Endothelial cell of umbilical vein (primary cell): ENCODE results near the gene GIGYF2. TPM values are rescaled to one million over a fixed set of nuclear protein-coding genes. Genes with fewer than 3 reads are reported as not detected.

ENCODE experiments used
- BruUV-seq: library from RNA; stranded (reverse); fragments of 400-500 nt; replicated peaks from 2 replicates; lab custom pipeline; 2021; lab: Mats Ljungman, UMichigan
- CTCF ChIA-PET: fragments of 300-600, 350-600 bp; sonication (Branson Sonifier 250); formaldehyde crosslinking; loops from one replicate; lab custom pipeline; 2021; ENCODE audit warnings: antibody characterized with exemption, inconsistent platforms; lab: Charles Lee
- POLR2A ChIA-PET: fragments of 300-600, 350-600 bp; sonication (Branson Sonifier 250); formaldehyde crosslinking; loops from one replicate; lab custom pipeline; 2021; ENCODE audit warnings: antibody characterized with exemption, inconsistent platforms; lab: Charles Lee
- DNase-seq: peaks from one replicate; pipeline ENCODE4 v3.0.0-alpha.2; 2011; ENCODE audit warnings: low read depth, low spot score
- FAIRE-seq: peaks from 2 replicates; lab custom pipeline; 2011; peaks lifted over from hg19 to GRCh38; lab: Jason Lieb, UNC
- H2AFZ ChIP-seq: 2 replicates; pipeline ENCODE4 v1.6.0; 2012; ENCODE audit warnings: low read depth, low read length, control low read depth, inconsistent platforms
- H3K27ac ChIP-seq: 2 replicates; pipeline ENCODE4 v1.5.1; 2011; ENCODE audit warnings: low read depth, mild to moderate bottlenecking, control low read depth, low read length, moderate library complexity; ENCODE audit not compliant: insufficient read depth
- H3K27me3 ChIP-seq, 2 experiments: 2 replicates each; pipeline versions ENCODE4 v1.6.0 to v1.6.1; 2011; ENCODE audit warnings: low read length in 2 of 2, mixed read lengths in 1 of 2; ENCODE audit not compliant: control insufficient read depth in 2 of 2, insufficient read depth in 2 of 2
- H3K36me3 ChIP-seq, 2 experiments: 2 replicates in 1 of 2; 3 replicates in 1 of 2; pipeline ENCODE4 v1.5.1; 2011; ENCODE audit warnings: low read length in 2 of 2, mild to moderate bottlenecking in 1 of 2, moderate library complexity in 1 of 2; ENCODE audit not compliant: control insufficient read depth in 2 of 2, insufficient read depth in 2 of 2; ENCODE audit errors: extremely low read depth in 1 of 2
- H3K4me1 ChIP-seq: 3 replicates; pipeline ENCODE4 v1.5.1; 2011; ENCODE audit warnings: mild to moderate bottlenecking, low read length; ENCODE audit not compliant: control insufficient read depth, insufficient read depth; ENCODE audit errors: extremely low read depth
- H3K4me2 ChIP-seq: 2 replicates; pipeline ENCODE4 v1.6.1; 2011; ENCODE audit warnings: low read length, control low read depth, mixed read lengths; ENCODE audit not compliant: insufficient read depth
- H3K4me3 ChIP-seq, 3 experiments: fragments of 200-600 bp in 1 of 3; sonication (generic), shearing (Covaris generic) in 1 of 3; replicated peaks in 1 of 3; 2 replicates each; pipeline ENCODE4 v1.5.1; 2011 to 2016; ENCODE audit warnings: control low read depth in 3 of 3, low read length in 3 of 3, mild to moderate bottlenecking in 2 of 3, inconsistent platforms in 1 of 3, low read depth in 1 of 3, moderate library complexity in 1 of 3; ENCODE audit not compliant: insufficient read depth in 1 of 3
- H3K79me2 ChIP-seq: 2 replicates; pipeline ENCODE4 v1.6.0; 2012; ENCODE audit warnings: low read length, inconsistent platforms; ENCODE audit not compliant: control insufficient read depth, insufficient read depth
- H3K9ac ChIP-seq: replicated peaks from 2 replicates; pipeline ENCODE3; 2011; ENCODE audit warnings: low read length, control low read depth; ENCODE audit not compliant: insufficient read depth; ENCODE audit errors: extremely low read depth
- H3K9me1 ChIP-seq: replicated peaks from 3 replicates; pipeline ENCODE4 v1.6.0; 2011; ENCODE audit warnings: mild to moderate bottlenecking, low read length; ENCODE audit not compliant: control insufficient read depth, insufficient read depth; ENCODE audit errors: extremely low read depth
- H3K9me3 ChIP-seq: replicated peaks from 2 replicates; pipeline ENCODE4 v1.5.1; 2012; ENCODE audit warnings: low read length, inconsistent platforms; ENCODE audit not compliant: control insufficient read depth, insufficient read depth
- H4K20me1 ChIP-seq: replicated peaks from 2 replicates; pipeline ENCODE3; 2011; ENCODE audit warnings: mild to moderate bottlenecking, low read length; ENCODE audit not compliant: control insufficient read depth, insufficient read depth; ENCODE audit errors: extremely low read depth
- EZH2 ChIP-seq: IDR thresholded peaks from 2 replicates; pipeline ENCODE4 v1.6.1; 2012; ENCODE audit warnings: borderline replicate concordance, low read depth, mild to moderate bottlenecking, moderate library complexity, low read length, inconsistent platforms; ENCODE audit not compliant: severe bottlenecking
- FOS ChIP-seq: IDR thresholded peaks from 2 replicates; pipeline ENCODE4 v1.6.1; 2011; ENCODE audit warnings: mild to moderate bottlenecking, low read length, moderate library complexity, borderline replicate concordance; ENCODE audit not compliant: insufficient read depth
- GATA2 ChIP-seq: IDR thresholded peaks from 2 replicates; pipeline ENCODE4 v1.7.0; 2011; ENCODE audit warnings: low read depth, mild to moderate bottlenecking, moderate library complexity, mixed read lengths, low read length; ENCODE audit not compliant: insufficient read length, insufficient read depth
- JUN ChIP-seq: IDR thresholded peaks from 2 replicates; pipeline ENCODE4 v1.6.1; 2011; ENCODE audit warnings: borderline replicate concordance, low read depth; ENCODE audit not compliant: insufficient read length, insufficient read depth
- MYC ChIP-seq: IDR thresholded peaks from one replicate; pipeline ENCODE4 v1.6.1; 2011; ENCODE audit warnings: mild to moderate bottlenecking, low read depth, low read length
- POLR2A ChIP-seq: IDR thresholded peaks from 2 replicates; pipeline ENCODE4 v1.6.1; 2012; ENCODE audit warnings: low read depth, mild to moderate bottlenecking, control low read depth, low read length
- POLR2AphosphoS5 ChIP-seq: IDR thresholded peaks from 2 replicates; pipeline ENCODE4 v1.6.1; 2012; ENCODE audit warnings: low read depth, mild to moderate bottlenecking, control low read depth, low read length, moderate library complexity; ENCODE audit not compliant: insufficient read depth
- dilution Hi-C: fragments of 300-500 bp; cut with MboI; formaldehyde crosslinking; loops from one replicate; pipeline ENCODE4 v1.15.0; 2019; ENCODE audit warnings: low sequenced_read_pairs; ENCODE audit not compliant: extremely low pct_ligation_motif_present
- intact Hi-C: fragments of 100-400 bp; cut with micrococcal nuclease; formaldehyde crosslinking; loops from one replicate; pipeline ENCODE4 v1.10.0; 2022
- polyA plus RNA-seq, 4 experiments: library from polyadenylated mRNA; depleted of rRNA in 3 of 4; stranded (reverse) in 3 of 4; unstranded in 1 of 4; fragments of >200 nt; gene quantifications; 2 replicates each; pipeline versions ENCODE4 v1.2.1 to v1.2.3, GENCODE V29; 2011 to 2012; ENCODE audit warnings: missing spikeins in 1 of 4
- total RNA-seq: library from RNA; stranded (reverse); gene quantifications from 2 replicates; pipeline ENCODE4 v1.2.3, GENCODE V29; 2021
- TF ChIP-seq, protein P1 (sequence below): IDR thresholded peaks from 2 replicates; pipeline ENCODE4 v1.6.1; 2011; ENCODE audit not compliant: insufficient read depth, insufficient read length
- TF ChIP-seq, protein P2 (sequence below), 2 donors: IDR thresholded peaks; 1 replicate in 1 of 2; 2 replicates in 1 of 2; pipeline ENCODE4 v1.5.1; 2011; ENCODE audit warnings: low read length in 2 of 2, mild to moderate bottlenecking in 2 of 2, moderate library complexity in 2 of 2, control low read depth in 1 of 2, inconsistent platforms in 1 of 2, low read depth in 1 of 2; ENCODE audit not compliant: insufficient read depth in 1 of 2; ENCODE audit errors: extremely low read depth in 1 of 2

Gene GIGYF2
- total and polyA plus RNA-seq, 2 donors (not counting 3 experiments of a cell fraction or from before 2014, with no cell fraction given): 22.9 to 56.4 TPM

DNA sequence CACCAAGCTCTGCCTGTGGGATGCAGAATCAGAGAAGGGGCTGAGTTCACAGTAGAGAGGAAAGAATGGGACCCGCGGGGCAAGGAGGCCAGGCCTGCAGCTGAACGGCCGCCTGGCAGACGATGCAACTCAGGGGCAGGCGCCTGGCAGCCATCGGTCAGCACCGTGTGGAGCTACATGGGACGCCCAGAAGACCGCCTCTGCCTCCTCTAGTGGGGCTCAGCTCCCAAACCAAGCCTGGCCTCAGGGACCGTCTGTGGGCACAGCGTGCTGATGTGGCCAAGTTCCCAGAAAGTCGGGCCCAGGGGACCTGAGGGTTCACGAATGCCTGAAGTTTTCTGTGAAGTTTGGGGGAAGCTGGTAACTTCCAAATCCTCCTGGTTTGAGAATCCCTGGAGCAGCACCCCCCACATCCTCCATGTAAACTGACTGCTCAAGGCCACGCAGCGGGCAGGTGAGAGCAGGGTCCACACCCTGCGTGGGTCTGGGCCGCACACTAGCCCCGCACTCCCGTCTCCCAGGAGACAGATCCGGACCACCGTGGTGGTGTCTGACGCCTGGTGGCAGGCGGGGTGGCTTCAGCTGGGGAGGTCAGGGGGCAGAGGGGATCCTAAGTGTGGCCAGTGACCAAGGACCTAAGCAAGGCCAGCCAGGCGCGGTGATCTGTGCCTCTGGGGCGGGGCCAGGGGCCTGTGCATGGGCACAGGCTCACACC lies 187.6 kb downstream of the GIGYF2 start:
- CTCF ChIA-PET: interaction anchor here (0.8 kb wide), 1 partner anchor 176 kb away, joined by 3 read pairs; no protein-coding TSS in a partner anchor
- POLR2A ChIA-PET: no interaction called here
- no TSS peak for BruUV-seq

DNA sequence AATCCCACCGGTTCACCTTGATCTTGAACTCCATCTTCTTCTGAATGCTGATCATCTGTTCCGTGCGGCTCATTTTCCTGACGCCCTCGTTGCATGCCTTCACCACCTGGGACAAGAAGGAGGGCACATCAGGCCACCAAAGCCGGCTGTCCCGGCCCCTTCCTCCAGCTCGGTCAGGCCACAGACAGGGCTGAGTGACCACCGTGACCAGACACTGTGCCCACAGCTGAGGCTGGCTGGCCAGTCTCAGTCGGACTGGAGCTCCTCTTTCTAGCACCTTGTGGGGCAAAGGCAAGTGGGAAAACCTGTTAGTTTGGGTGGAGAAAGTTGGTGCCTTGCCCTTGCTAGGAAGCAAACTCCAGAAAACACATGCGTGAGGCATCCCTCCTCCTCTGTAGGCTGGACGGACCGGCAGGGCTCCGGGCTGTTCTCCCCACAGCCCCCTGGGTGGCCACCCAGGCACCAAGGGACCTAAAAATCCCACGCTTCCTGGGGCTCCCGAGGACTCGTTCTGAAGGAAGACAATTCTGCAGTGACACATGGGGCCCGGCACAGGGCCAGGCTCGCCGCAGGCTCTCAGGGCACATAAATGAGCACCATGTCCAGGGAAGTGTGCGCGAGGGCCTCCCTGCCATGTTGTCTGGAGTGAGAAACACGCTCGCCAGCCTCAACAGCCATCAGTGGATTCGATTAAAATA lies 188.3 kb downstream of the GIGYF2 start:
- Histone ChIP-seq H3K79me2 (no peaks in the 10 kb centered on the region), H3K27me3 (no peaks in the 10 kb centered on the region), H3K4me3 (no peak overlapping the region), H4K20me1 (no peaks in the 10 kb centered on the region), H3K9me3 (no peaks in the 10 kb centered on the region), H3K4me1 (no peaks in the 10 kb centered on the region), H3K4me2 (no peak overlapping the region), H3K36me3 (no peaks in the 10 kb centered on the region), H3K27ac (no peak overlapping the region), H3K9me1 (no peaks in the 10 kb centered on the region), H3K9ac (no peak overlapping the region), H2AFZ (no peak overlapping the region)
- FAIRE-seq: no peak
- ChIA-PET CTCF (no interaction called here), POLR2A (no interaction called here)
- BruUV-seq: no TSS peak
- no peak for DNase-seq
- dilution Hi-C loops: no loop called here
- TF ChIP-seq, protein P1, sequence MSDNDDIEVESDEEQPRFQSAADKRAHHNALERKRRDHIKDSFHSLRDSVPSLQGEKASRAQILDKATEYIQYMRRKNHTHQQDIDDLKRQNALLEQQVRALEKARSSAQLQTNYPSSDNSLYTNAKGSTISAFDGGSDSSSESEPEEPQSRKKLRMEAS: no peak
- TF ChIP-seq MYC: no peak
- no peak for TF ChIP-seq POLR2AphosphoS5
- no peak for TF ChIP-seq POLR2A
- TF ChIP-seq GATA2: no peak
- TF ChIP-seq JUN: no peak
- TF ChIP-seq, protein P2, sequence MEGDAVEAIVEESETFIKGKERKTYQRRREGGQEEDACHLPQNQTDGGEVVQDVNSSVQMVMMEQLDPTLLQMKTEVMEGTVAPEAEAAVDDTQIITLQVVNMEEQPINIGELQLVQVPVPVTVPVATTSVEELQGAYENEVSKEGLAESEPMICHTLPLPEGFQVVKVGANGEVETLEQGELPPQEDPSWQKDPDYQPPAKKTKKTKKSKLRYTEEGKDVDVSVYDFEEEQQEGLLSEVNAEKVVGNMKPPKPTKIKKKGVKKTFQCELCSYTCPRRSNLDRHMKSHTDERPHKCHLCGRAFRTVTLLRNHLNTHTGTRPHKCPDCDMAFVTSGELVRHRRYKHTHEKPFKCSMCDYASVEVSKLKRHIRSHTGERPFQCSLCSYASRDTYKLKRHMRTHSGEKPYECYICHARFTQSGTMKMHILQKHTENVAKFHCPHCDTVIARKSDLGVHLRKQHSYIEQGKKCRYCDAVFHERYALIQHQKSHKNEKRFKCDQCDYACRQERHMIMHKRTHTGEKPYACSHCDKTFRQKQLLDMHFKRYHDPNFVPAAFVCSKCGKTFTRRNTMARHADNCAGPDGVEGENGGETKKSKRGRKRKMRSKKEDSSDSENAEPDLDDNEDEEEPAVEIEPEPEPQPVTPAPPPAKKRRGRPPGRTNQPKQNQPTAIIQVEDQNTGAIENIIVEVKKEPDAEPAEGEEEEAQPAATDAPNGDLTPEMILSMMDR (IDR thresholded peaks at IDR 0.05; ENCODE audit: extremely low read depth in 1 of 2, insufficient read depth in 1 of 2, low read depth in 1 of 2, low read length in 2 of 2): no peak
- TF ChIP-seq EZH2: no peak
- no peak for TF ChIP-seq FOS
- intact Hi-C loops: loop anchor here (10.0 kb wide), 1 partner anchor 169 kb away; no protein-coding TSS in a partner anchor

More for the DNA sequence above, 187.6 kb downstream of the GIGYF2 start:
- Histone ChIP-seq H3K27me3 (no peaks in the 10 kb centered on the region), H2AFZ (no peak overlapping the region), H3K9me1 (no peaks in the 10 kb centered on the region), H3K4me1 (no peaks in the 10 kb centered on the region), H3K36me3 (no peaks in the 10 kb centered on the region), H3K9me3 (no peaks in the 10 kb centered on the region), H3K9ac (no peak overlapping the region), H3K79me2 (no peaks in the 10 kb centered on the region), H3K4me2 (no peak overlapping the region), H3K27ac (no peak overlapping the region), H3K4me3 (no peak overlapping the region), H4K20me1 (no peaks in the 10 kb centered on the region)
- dilution Hi-C loops (no loop called here), intact Hi-C loops (loop anchor here (10.0 kb wide), 1 partner anchor 170 kb away; no protein-coding TSS in a partner anchor)
- DNase-seq: no peak
- no peak for FAIRE-seq
- no peak for TF ChIP-seq GATA2
- TF ChIP-seq EZH2: no peak
- TF ChIP-seq FOS: no peak
- TF ChIP-seq MYC: no peak
- no peak for TF ChIP-seq POLR2A
